B cell (primary cell): ENCODE measurements around the gene NUDT4B.
"Not testable (repeated sequence)": the region's sequence is repeated elsewhere in the genome, so short reads cannot be mapped to it uniquely, and the experiment has no call there.

Experiments
- CTCF ChIP-seq: fragments of 200-600 bp; IDR thresholded peaks from one replicate; pipeline ENCODE4 v1.8.0; 2022; ENCODE audit warnings: antibody characterized with exemption, mild to moderate bottlenecking
- EZH2 ChIP-seq: IDR thresholded peaks from 2 replicates; pipeline ENCODE4 v1.6.1; 2012; ENCODE audit warnings: borderline replicate concordance, low read depth, mild to moderate bottlenecking, moderate library complexity, low read length; ENCODE audit not compliant: insufficient read depth, poor library complexity, severe bottlenecking

- TF ChIP-seq CTCF, EZH2: not testable (repeated sequence)
These were observed 25.5 kb downstream of the NUDT4B start for GRCh38 chr1:148774102-148774501.
